GM12874 (cell line): ENCODE results near the gene ZBED3.

Experiments
- CTCF ChIP-seq: IDR thresholded peaks from 2 replicates; pipeline ENCODE4 v1.5.1; 2011; ENCODE audit warnings: low read depth, mild to moderate bottlenecking, control low read depth, low read length, moderate library complexity; ENCODE audit not compliant: insufficient read depth

Gene ZBED3

GRCh38 chr5:77033338-77033737, 53.7 kb downstream of the ZBED3 start:
- TF ChIP-seq CTCF, result no peak

- no peak for TF ChIP-seq CTCF
These were observed 54.5 kb downstream of the ZBED3 start for GRCh38 chr5:77032635-77033034.

GRCh38 chr5:77031891-77032290, 55.2 kb downstream of the ZBED3 start:
- no peak for TF ChIP-seq CTCF

GRCh38 chr5:77030097-77031071, 56.7 kb downstream of the ZBED3 start, which contains the start of gene AGGF1:
Gene AGGF1, plus strand, starts transcription at chr5:77030404. Its CDS starts 363 bp downstream, at chr5:77030767.
- TF ChIP-seq CTCF, result no peak

- TF ChIP-seq CTCF, result no peak
These were observed 57.7 kb downstream of the ZBED3 start for GRCh38 chr5:77029376-77029885.

GRCh38 chr5:77028631-77029375, 58.3 kb downstream of the ZBED3 start:
- no peak for TF ChIP-seq CTCF

- no peak for TF ChIP-seq CTCF
These were observed 62.6 kb downstream of the ZBED3 start for GRCh38 chr5:77024490-77024889.
